Neural progenitor cell (in vitro differentiated cells): ENCODE data around the gene KIRREL3.
"Not testable (repeated sequence)": the region's sequence is repeated elsewhere in the genome, so short reads cannot be mapped to it uniquely, and the experiment has no call there.

Experiments
- CTCF ChIP-seq: fragments of 200-600 bp; sonication (generic); IDR thresholded peaks from 2 replicates; pipeline ENCODE4 v1.5.1; 2017; ENCODE audit warnings: antibody characterized with exemption, mild to moderate bottlenecking
- EZH2 ChIP-seq: fragments of 200-600 bp; sonication (generic); IDR thresholded peaks from 2 replicates; pipeline ENCODE4 v1.6.1; 2017; ENCODE audit warnings: antibody characterized with exemption, mild to moderate bottlenecking, moderate library complexity
- EZH2phosphoT487 ChIP-seq: fragments of 200-600 bp; sonication (generic); IDR thresholded peaks from 2 replicates; pipeline ENCODE4 v1.6.1; 2017; ENCODE audit warnings: antibody characterized with exemption

DNA sequence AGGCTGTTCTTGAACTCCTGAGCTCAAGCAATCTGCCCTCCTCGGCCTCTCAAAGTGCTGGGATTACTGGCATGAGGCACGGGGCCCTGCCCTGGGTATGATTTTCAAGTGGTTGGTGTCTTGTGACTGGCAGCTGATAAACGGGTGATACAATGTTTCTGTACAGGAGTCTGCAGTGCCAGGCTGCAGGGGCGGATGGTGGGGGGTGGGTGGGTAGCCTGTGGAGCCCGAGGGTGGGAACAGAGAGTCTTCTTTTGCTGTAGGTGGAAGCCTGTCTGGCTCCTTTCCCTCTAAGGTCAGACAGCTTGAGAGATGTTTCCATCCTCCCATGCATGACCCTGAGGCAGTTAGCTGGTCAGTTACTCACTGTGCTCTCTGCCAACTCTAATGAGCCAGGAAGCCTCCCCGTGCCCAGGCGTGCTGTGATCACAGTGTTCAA, 605.9 kb downstream of the KIRREL3 start:
- TF ChIP-seq CTCF, EZH2, EZH2phosphoT487: not testable (repeated sequence)
